A549 (cell line): ENCODE measurements around the gene PPP2R3A.

Experiments used
- BHLHE40 ChIP-seq: IDR thresholded peaks from 2 replicates; pipeline ENCODE4 v1.6.1; 2012; ENCODE audit warnings: low read depth, low read length, inconsistent platforms
- EHF ChIP-seq: fragments of 250-450 bp; sonication (Bioruptor Pico); IDR thresholded peaks from 2 replicates; pipeline ENCODE4 v1.5.0; 2020; ENCODE audit warnings: mild to moderate bottlenecking
- HEYL ChIP-seq: fragments of 250-450 bp; sonication (Bioruptor Pico); IDR thresholded peaks from 2 replicates; pipeline ENCODE4 v1.8.0; 2021; ENCODE audit warnings: mild to moderate bottlenecking, moderate library complexity
- HOXA7 ChIP-seq: fragments of 250-450 bp; sonication (Bioruptor Pico); IDR thresholded peaks from 2 replicates; pipeline ENCODE4 v1.5.0; 2020; ENCODE audit warnings: mild to moderate bottlenecking, moderate library complexity
- TF ChIP-seq, protein P1 (sequence below): fragments of >200 bp; sonication (Bioruptor Twin); formaldehyde crosslinking; IDR thresholded peaks from 3 replicates; pipeline ENCODE4 v1.5.1; 2016
- TF ChIP-seq, protein P2 (sequence below): IDR thresholded peaks from 2 replicates; pipeline ENCODE4 v1.6.1; 2012; ENCODE audit warnings: low read depth, borderline replicate concordance
- TF ChIP-seq, protein P3 (sequence below): fragments of 450-650 bp; IDR thresholded peaks from 2 replicates; pipeline ENCODE4 v1.6.1; 2014; ENCODE audit warnings: antibody characterized with exemption

DNA sequence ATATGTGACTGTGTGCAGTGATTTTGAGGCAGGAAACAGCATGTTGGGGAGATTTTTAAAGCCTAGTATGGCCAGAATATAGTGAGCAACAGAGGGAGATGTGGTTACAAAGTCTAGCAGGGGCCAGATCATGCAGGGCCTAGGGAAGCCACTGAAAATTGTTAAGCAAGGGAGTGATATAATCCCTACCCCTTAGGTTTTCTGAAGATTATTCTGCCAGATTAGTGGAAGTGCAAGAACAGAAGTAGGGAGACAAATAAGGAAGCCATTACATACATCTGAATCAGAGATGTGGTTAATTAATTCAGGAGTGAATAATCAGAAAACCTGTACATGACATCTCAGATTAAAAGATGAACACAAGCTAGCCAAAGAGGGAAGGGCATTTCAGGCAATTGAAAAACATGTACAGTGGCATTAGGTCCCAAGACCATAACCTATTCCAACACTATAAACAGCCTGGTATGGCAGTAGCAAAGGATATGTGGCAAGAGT lies 175.8 kb downstream of the PPP2R3A start:
- TF ChIP-seq, protein P1, sequence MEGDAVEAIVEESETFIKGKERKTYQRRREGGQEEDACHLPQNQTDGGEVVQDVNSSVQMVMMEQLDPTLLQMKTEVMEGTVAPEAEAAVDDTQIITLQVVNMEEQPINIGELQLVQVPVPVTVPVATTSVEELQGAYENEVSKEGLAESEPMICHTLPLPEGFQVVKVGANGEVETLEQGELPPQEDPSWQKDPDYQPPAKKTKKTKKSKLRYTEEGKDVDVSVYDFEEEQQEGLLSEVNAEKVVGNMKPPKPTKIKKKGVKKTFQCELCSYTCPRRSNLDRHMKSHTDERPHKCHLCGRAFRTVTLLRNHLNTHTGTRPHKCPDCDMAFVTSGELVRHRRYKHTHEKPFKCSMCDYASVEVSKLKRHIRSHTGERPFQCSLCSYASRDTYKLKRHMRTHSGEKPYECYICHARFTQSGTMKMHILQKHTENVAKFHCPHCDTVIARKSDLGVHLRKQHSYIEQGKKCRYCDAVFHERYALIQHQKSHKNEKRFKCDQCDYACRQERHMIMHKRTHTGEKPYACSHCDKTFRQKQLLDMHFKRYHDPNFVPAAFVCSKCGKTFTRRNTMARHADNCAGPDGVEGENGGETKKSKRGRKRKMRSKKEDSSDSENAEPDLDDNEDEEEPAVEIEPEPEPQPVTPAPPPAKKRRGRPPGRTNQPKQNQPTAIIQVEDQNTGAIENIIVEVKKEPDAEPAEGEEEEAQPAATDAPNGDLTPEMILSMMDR = no peak
- TF ChIP-seq BHLHE40 (no peak), HOXA7 (no peak), HEYL (CRISPR knock-in tag) (no peak), EHF (CRISPR knock-in tag) (no peak)
- TF ChIP-seq, protein P2, sequence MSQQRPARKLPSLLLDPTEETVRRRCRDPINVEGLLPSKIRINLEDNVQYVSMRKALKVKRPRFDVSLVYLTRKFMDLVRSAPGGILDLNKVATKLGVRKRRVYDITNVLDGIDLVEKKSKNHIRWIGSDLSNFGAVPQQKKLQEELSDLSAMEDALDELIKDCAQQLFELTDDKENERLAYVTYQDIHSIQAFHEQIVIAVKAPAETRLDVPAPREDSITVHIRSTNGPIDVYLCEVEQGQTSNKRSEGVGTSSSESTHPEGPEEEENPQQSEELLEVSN = no peak
- TF ChIP-seq, protein P3, sequence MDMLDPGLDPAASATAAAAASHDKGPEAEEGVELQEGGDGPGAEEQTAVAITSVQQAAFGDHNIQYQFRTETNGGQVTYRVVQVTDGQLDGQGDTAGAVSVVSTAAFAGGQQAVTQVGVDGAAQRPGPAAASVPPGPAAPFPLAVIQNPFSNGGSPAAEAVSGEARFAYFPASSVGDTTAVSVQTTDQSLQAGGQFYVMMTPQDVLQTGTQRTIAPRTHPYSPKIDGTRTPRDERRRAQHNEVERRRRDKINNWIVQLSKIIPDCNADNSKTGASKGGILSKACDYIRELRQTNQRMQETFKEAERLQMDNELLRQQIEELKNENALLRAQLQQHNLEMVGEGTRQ = no peak
